Body of pancreas (tissue), 4 donors: ENCODE measurements around the gene HYI. TPM values are rescaled to one million over a fixed set of nuclear protein-coding genes. Genes with fewer than 3 reads are reported as not detected.

Experiments used
- ATAC-seq: fragments of 150-250 bp; one replicate; pipeline ENCODE4 v1.9.1; 2016
- DNase-seq, 4 donors: peaks; one replicate each; pipeline ENCODE4 v3.0.0-alpha.2; 2019
- H3K27ac ChIP-seq, 4 donors: fragments of 200-600 bp; sonication (generic); 1 replicate in 3 of 4; 2 replicates in 1 of 4; pipeline versions ENCODE4 v1.5.1 to v1.6.1; 2016 to 2019; ENCODE audit warnings: mild to moderate bottlenecking in 1 of 4, mixed read lengths in 1 of 4, moderate library complexity in 1 of 4
- H3K27me3 ChIP-seq, 2 donors: fragments of 200-600 bp; sonication (generic); one replicate each; pipeline ENCODE4 v1.6.0; 2016; ENCODE audit warnings: mild to moderate bottlenecking in 1 of 2
- H3K36me3 ChIP-seq, 2 donors: fragments of 200-600 bp; sonication (generic); replicated peaks in 1 of 2; 2 replicates each; pipeline ENCODE4 v1.5.1; 2016; ENCODE audit warnings: low read depth in 2 of 2; ENCODE audit not compliant: insufficient read depth in 1 of 2
- H3K4me1 ChIP-seq: fragments of 200-600 bp; sonication (generic); one replicate; pipeline ENCODE4 v1.6.0; 2016
- H3K4me3 ChIP-seq, 2 donors: fragments of 200-600 bp; sonication (generic); 1 replicate in 1 of 2; 2 replicates in 1 of 2; pipeline ENCODE4 v1.5.1; 2016 to 2019
- H3K9me3 ChIP-seq, 3 donors: fragments of 200-600 bp; sonication (generic); 1 replicate in 2 of 3; 2 replicates in 1 of 3; pipeline ENCODE4 v1.5.1; 2016
- POLR2A ChIP-seq, 3 donors: fragments of 450-650 bp; IDR thresholded peaks; one replicate each; pipeline ENCODE4 v1.6.1; 2016; ENCODE audit warnings: antibody characterized with exemption in 3 of 3, mild to moderate bottlenecking in 2 of 3
- WGBS, 2 donors: methylation state at CpG; one replicate each; pipeline ENCODE4 v1.1.5; 2017; 5-methylcytosine and 5-hydroxymethylcytosine counted together
- intact Hi-C: fragments of 100-400 bp; cut with DNase I; formaldehyde crosslinking; loops from one replicate; pipeline ENCODE4 v1.15.1; 2023
- total RNA-seq, 2 donors: library from RNA; depleted of rRNA; stranded (reverse); fragments of >200 nt; gene quantifications; one replicate each; pipeline ENCODE4 v1.1.0, GENCODE V29; 2016
- TF ChIP-seq, protein P1 (sequence below), 7 experiments: fragments of 450-650 bp in 4 of 7; fragments of 200-600 bp in 3 of 7; sonication (generic) in 3 of 7; IDR thresholded peaks; one replicate each; pipeline ENCODE4 v1.5.1; 2016 to 2019; ENCODE audit warnings: antibody characterized with exemption in 7 of 7

HYI gene
- total RNA-seq, 2 donors from 2014 or later, result 101 to 157 TPM

DNA sequence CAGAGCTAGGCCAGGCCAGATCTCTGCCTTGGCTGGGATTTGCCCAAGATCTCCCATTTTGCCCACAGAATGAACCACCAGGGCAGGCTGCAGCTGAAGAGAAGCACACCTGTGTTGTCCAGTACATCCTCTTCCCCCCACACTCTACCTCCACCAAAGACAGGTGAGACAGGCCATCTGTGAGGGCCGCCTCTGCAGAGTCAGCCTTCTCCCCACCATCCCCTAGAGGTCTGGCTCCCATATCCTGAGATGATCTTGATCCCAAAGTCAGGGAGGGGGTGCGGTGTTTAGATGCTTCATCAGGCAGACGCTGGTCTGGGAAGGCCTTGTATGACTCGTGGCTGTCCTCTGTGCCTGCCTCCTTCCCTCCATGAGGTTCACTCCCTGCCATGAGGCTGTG, 28.7 kb downstream of the HYI start:
- no peak for ATAC-seq
- no peak overlapping the region for H3K27ac ChIP-seq
- DNase-seq, result no peak
- TF ChIP-seq, protein P1, sequence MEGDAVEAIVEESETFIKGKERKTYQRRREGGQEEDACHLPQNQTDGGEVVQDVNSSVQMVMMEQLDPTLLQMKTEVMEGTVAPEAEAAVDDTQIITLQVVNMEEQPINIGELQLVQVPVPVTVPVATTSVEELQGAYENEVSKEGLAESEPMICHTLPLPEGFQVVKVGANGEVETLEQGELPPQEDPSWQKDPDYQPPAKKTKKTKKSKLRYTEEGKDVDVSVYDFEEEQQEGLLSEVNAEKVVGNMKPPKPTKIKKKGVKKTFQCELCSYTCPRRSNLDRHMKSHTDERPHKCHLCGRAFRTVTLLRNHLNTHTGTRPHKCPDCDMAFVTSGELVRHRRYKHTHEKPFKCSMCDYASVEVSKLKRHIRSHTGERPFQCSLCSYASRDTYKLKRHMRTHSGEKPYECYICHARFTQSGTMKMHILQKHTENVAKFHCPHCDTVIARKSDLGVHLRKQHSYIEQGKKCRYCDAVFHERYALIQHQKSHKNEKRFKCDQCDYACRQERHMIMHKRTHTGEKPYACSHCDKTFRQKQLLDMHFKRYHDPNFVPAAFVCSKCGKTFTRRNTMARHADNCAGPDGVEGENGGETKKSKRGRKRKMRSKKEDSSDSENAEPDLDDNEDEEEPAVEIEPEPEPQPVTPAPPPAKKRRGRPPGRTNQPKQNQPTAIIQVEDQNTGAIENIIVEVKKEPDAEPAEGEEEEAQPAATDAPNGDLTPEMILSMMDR (IDR thresholded peaks at IDR 0.05), result no peak
- TF ChIP-seq POLR2A (IDR thresholded peaks at IDR 0.05), result no peak
- 83 to 89% methylated on average over 4 of the region's 4 CpGs for WGBS, 2 donors
- intact Hi-C loops, result no loop called here
- no peak overlapping the region for H3K4me3 ChIP-seq
- H3K9me3 ChIP-seq, result no peaks in the 10 kb centered on the region
- no peaks in the 10 kb centered on the region for H3K4me1 ChIP-seq
- peaks cover 5 to 71% of the 10 kb centered on the region in 2 donors for H3K36me3 ChIP-seq
- H3K27me3 ChIP-seq, result no peaks in the 10 kb centered on the region

DNA sequence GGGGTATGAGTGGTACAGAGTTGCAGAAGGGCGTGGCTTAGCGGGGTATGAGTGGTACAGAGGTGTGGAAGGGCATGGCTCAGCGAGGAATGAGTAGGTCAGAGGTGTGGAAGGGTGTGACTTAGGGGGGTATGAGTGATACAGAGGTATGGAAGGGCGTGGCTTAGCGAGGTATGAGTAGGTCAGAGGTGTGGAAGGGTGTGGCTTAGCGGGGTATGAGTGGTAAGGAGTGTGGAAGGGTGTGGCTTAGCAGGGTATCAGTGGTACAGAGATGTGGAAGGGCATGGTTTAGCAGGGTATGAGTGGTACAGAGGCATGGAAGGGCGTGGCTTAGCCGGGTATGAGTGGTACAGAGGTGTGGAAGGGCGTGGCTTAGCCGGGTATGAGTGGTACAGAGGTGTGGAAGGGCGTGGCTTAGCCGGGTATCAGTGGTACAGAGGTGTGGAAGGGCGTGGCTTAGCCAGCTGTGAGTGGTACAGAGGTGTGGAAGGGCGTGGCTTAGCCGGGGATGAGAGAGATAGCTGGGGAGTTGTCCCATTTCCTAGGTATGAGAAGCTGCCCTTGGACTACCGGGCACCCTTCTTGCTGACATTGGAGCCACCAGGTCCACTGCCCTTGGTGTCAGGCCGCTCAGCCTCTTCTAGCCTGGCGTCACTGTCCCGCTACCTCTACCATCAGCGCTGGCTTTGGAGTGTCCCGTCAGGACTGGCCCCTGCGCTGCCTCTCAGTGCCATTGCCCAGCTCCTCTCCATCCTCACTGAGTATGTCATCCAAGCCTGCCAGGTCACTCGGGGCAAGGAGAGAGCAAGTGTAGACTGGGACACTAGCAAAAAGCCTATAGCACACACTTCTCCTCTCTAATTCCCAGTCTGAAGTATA, 29.8 kb downstream of the HYI start:
- Histone ChIP-seq H3K27ac (no peak overlapping the region), H3K9me3 (no peaks in the 10 kb centered on the region), H3K4me1 (no peaks in the 10 kb centered on the region), H3K36me3 (peaks cover 5 to 71% of the 10 kb centered on the region in 2 donors), H3K4me3 (no peak overlapping the region), H3K27me3 (no peaks in the 10 kb centered on the region)
- no peak for DNase-seq
- intact Hi-C loops, result no loop called here
- WGBS, 2 donors, result 82 to 84% methylated on average over 23 of the region's 23 CpGs
- TF ChIP-seq POLR2A (IDR thresholded peaks at IDR 0.05), result no peak
- TF ChIP-seq, protein P1 (IDR thresholded peaks at IDR 0.05), result no peak
- ATAC-seq, result no peak

DNA sequence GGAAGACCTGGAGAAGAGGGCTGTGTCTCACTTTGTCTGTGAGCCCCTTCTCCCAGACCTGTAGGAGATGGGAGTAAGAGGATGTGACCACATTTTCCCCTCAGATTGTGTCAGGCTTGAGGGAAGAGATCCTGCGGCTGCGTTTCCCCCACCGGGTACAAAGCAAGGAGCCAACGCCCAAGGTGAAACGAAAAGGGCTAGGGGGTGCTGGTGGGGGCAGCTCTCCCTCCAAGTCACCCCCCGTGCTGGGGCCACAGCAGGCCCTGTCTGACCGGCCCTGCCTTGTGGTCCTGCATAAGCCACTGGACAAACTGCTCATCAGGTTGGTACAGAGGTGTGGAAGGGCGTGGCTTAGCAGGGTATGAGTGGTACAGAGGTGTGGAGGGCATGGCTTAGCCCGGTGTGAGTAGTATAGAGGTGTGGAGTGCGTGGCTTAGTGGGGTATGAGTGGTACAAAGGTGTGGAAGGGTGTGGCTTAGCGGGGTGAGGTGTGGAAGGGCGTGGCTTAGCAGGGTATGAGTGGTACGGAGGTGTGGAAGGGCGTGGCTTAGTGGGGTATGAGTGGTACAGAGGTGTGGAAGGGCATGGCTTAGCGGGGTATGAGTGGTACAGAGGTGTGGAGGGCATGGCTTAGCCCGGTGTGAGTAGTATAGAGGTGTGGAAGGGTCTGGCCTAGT, 30.6 kb downstream of the HYI start:
- Histone ChIP-seq H3K36me3 (peaks cover 5 to 71% of the 10 kb centered on the region in 2 donors), H3K4me3 (no peak overlapping the region), H3K4me1 (no peaks in the 10 kb centered on the region), H3K27me3 (no peaks in the 10 kb centered on the region), H3K27ac (no peak overlapping the region), H3K9me3 (no peaks in the 10 kb centered on the region)
- intact Hi-C loops, result no loop called here
- 93% methylated on average over 16 of the region's 16 CpGs for WGBS, 2 donors
- ATAC-seq, result no peak
- TF ChIP-seq POLR2A (IDR thresholded peaks at IDR 0.05), result no peak
- TF ChIP-seq, protein P1 (IDR thresholded peaks at IDR 0.05), result no peak
- no peak for DNase-seq

DNA sequence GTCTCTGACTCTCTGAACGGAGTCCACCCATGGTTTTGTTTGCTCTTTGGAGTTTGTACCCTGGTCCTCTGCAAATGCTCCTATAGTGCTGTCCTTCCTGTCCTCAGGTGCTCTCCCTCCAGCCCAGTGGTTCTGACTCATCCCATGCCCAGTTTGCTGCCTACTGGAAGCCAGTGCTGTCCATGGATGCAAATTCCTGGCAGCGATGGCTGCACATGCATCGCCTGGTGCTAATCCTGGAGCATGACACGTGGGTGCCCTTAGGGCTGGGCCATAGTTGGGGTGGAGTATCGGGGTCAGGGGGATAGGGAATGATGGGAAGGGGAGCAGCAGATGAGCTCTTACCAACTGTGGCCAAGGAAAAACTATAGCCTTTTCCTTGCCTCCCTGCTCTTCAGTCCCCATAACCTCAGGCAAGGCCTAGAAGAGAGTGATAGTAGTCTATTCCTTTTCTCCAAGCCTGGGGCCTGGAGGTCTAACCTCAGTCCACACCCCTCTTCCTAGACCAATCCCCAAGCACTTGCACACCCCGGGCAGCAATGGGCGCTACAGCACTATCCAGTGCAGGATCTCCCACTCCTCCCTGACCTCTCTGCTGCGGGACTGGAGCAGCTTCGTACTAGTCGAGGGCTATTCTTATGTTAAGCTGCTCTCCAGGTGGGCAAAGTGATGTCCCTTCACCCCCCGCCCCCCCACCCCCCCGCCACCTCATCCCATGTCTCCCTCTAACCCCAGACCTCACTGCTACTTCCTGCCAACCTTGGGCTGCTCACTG, 31.6 kb downstream of the HYI start:
- Histone ChIP-seq H3K27ac (no peak overlapping the region), H3K9me3 (no peaks in the 10 kb centered on the region), H3K36me3 (peaks cover 5 to 63% of the 10 kb centered on the region in 2 donors), H3K4me1 (no peaks in the 10 kb centered on the region), H3K27me3 (no peaks in the 10 kb centered on the region), H3K4me3 (no peak overlapping the region)
- 89 to 95% methylated on average over 10 to 12 of the region's 12 CpGs for WGBS, 2 donors
- TF ChIP-seq POLR2A (IDR thresholded peaks at IDR 0.05), result no peak
- TF ChIP-seq, protein P1 (IDR thresholded peaks at IDR 0.05), result no peak
- DNase-seq (no peak), ATAC-seq (no peak)
- intact Hi-C loops, result no loop called here
